NOMO-1 treated with DMSO at 0.1 percent for 48 hours (cell line): Measurements from ENCODE around the gene MAPK8IP1.

ENCODE experiments used
- DNase-seq: peaks from one replicate; lab custom pipeline; 2025; ENCODE audit not compliant: unreplicated experiment; lab: John Stamatoyannopoulos, UW

MAPK8IP1 gene

DNA sequence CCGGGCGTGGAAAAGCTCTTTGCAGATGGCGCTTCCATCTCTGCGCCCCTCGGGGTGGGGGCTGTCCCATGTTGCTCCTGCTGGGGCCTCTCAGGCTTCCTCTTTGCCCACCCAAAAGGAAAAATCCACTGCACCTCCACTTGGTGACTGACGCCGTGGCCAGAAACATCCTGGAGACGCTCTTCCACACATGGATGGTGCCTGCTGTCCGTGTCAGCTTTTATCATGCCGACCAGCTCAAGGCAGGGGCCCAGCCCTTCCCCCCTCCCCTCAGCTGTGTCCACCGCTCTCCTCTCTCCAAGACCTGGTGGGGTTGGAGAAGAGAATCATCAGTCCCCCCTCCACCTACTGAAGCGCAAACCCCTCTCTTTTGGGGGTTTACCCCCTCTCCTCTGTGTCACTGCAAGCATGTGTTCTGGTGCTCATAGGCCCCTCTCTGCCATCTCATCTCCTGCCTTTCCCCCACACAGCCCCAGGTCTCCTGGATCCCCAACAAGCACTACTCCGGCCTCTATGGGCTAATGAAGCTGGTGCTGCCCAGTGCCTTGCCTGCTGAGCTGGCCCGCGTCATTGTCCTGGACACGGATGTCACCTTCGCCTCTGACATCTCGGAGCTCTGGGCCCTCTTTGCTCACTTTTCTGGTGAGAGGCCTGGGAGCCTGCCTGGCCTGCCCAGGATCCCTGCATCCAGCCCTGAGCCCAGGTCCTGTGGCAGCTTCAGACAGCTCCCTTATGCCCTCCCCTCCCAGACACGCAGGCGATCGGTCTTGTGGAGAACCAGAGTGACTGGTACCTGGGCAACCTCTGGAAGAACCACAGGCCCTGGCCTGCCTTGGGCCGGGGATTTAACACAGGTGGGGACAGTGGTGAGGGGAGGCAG lies 38.8 kb downstream of the MAPK8IP1 start:
- no peak for DNase-seq

DNA sequence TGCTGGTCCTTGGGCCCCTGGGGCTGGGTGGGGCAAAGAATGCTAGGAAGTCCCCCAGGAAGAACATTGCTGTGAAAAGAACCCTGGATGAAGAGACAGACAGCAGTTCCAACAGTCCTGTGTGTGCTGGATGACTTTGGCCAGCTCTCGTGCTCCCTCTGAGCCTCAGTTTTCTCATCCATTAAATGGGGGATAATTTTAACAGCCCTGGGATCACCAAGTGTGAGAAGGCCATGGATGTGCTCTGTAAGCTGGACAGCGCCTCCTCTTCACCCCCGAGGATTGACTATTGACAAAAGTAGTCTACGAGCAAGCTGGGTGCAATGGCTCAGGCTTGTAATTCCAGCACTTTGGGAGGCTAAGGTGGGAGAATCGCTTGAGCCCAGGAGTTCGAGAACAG lies 39.5 kb downstream of the MAPK8IP1 start:
- DNase-seq, result no peak

DNA sequence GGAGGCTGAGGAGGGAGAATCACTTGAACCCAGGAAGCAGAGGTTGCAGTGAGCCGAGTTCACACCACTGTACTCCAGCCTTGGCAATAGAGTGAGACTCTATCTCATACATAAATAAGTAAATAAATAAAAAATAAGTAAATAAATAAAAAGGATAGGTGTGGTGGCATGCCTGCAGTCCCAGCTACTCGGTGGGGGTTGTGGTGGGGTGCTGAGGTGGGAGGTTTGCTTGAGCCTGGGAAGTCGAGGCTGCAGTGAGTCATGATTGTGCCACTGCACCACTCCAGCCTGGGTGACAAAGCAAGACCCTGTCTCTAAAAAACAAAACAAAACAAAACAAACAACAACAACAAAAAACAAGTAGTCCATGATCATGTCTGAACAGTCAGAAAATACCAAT lies 40.1 kb downstream of the MAPK8IP1 start:
- DNase-seq, result no peak

DNA sequence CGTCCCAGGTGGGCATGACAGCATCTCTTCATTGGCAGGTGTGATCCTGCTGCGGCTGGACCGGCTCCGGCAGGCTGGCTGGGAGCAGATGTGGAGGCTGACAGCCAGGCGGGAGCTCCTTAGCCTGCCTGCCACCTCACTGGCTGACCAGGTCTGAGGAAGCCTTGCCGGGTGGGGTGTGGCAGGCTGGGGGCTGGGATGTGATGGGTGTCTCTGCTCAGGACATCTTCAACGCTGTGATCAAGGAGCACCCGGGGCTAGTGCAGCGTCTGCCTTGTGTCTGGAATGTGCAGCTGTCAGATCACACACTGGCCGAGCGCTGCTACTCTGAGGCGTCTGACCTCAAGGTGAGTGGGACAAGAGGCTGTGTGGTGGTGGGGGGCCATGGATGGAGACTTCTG lies 40.5 kb downstream of the MAPK8IP1 start:
- no peak for DNase-seq

DNA sequence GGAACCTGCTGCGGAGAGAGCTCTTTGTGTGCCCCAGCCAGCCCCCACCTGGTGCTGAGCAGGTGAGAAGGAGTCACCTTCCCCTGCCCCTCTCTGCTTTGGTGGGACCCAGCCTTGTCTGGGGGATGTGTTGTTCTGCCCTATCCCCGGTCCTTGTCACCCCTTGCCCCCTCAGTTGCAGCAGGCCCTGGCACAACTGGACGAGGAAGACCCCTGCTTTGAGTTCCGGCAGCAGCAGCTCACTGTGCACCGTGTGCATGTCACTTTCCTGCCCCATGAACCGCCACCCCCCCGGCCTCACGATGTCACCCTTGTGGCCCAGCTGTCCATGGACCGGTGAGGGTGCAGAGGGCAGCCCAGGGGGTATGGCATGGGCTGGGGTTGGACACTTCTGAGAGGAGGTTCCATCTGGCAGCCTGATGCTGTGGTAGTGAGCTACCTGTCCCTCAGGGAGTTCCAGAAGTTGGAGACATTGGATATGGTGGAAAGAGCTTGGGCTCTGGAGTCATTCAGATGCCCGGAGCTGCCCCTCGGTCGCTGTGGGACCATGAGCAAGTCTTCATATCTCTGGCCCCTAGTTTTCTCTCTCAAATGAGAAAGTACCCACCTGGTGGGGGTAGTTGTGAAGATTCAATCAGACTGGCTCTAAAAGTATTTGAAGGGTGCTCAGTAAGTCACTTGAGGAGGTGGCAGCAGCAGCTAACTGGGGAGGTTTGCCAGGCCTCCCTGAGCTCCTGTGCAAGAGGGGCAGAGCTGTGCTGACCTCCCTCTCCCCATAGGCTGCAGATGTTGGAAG lies 41.3 kb downstream of the MAPK8IP1 start:
- DNase-seq, result no peak

DNA sequence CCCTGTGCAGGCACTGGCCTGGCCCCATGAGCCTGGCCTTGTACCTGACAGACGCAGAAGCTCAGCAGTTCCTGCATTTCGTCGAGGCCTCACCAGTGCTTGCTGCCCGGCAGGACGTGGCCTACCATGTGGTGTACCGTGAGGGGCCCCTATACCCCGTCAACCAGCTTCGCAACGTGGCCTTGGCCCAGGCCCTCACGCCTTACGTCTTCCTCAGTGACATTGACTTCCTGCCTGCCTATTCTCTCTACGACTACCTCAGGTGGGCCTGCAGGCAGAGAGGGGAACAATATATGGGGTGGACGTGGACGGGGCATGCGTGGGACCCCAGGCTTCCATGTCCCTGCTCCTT lies 41.9 kb downstream of the MAPK8IP1 start:
- DNase-seq, result no peak

DNA sequence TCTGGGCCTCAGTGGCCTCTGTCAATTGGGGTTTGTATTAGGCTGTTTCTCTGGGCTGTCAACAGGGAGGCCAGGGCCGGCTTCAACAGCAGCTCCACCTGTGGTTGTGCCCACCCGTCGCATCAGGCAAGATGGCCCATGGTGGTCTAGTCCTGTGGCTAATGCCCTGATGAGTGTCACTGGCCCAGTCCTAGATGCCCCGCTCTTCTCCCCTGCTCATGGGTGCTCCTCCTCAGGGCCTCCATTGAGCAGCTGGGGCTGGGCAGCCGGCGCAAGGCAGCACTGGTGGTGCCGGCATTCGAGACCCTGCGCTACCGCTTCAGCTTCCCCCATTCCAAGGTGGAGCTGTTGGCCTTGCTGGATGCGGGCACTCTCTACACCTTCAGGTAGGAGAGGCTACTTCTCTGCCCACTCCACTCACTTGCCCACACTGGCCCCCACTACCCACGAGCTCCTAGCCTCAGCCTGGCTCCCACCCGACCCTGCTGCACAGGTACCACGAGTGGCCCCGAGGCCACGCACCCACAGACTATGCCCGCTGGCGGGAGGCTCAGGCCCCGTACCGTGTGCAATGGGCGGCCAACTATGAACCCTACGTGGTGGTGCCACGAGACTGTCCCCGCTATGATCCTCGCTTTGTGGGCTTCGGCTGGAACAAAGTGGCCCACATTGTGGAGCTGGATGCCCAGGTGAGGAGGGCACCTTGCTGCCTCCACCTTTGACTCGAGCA lies 42.4 kb downstream of the MAPK8IP1 start:
- DNase-seq, result no peak

DNA sequence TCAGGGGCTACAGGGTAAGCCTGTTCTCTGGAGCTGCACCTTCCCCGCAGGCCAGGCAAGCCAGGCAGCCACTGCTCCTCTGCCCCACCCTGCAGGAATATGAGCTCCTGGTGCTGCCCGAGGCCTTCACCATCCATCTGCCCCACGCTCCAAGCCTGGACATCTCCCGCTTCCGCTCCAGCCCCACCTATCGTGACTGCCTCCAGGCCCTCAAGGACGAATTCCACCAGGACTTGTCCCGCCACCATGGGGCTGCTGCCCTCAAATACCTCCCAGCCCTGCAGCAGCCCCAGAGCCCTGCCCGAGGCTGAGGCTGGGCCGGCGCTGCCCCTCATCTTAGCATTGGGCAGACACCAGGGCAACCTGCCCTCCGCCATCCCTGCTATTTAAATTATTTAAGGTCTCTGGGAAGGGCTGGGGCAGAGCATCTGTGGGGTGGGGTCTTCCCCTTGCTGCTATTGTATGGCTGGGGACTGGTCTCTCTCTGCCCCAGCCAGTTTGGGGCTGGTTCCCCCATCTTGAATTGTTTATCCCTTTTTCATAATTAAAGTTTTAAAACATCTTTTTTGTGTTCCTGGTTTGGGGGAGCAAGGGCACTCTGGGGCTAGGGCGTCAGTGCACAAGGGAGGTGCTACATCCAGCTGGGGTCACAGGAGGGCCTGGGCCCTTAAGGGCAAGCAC lies 43.2 kb downstream of the MAPK8IP1 start:
- no peak for DNase-seq

DNA sequence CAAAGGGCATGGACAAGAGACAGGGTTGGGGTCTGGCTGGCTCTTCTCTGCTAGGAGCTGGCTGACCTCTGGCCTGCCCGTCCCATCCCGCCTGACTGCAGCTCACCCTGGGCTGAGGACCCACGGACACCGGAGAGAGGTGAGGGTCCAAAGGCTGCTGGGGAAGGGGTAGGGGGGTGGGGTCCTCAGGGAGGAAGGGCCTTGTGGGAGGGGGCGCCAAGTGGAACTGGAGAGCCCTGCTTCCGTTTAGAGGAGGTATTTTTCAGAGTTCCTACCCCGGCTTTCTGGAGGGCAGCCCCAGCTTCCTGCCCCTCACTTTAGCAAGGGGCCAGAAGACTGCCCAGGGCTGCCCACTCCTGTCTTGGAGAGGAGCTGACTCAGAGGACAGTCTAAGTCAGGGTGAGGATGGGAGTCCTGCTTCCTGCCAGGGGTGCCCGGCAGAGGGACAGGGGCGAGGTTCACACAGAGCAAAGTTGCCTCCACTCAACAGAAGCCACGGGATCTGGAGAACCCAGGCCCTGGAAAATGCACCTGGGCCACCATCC lies 44.1 kb downstream of the MAPK8IP1 start:
- DNase-seq, result no peak

DNA sequence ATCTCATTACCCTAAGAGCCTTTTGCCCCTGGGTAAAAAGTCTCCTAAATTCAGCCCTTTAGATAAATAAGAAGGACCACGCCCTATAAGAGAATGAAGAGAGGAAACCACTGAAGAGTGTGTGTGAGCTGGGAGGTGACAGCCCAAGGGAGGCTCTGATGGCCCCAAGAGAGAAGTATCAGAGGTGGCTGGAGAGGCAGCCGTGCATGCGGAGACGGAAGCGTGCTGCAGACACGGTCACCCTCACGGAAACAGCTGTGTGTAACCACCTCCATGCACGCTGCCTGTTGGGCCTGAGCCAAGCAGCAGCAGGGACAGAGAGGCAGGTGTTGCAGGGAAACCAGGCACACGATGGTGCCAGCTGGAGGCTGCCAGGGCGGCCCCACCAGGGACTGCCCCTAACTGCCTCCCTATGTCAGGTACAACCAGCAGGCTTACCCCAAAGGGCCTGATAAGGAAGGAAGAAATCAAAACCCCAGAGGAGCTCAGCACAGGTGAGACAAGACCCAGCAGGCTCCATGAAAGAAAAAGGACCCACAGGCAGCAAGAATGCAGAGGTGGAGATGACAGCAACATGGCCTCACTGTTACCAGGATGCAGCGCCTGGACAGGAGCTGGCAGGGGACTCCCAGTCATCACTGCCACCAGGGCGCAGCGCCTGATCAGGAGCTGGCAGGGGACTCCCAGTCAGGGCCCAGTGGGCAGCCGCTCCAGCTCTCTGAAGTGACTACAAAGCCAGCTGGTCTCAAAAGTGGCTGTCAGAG lies 44.8 kb downstream of the MAPK8IP1 start:
- peak; percentile 79 for DNase-seq

DNA sequence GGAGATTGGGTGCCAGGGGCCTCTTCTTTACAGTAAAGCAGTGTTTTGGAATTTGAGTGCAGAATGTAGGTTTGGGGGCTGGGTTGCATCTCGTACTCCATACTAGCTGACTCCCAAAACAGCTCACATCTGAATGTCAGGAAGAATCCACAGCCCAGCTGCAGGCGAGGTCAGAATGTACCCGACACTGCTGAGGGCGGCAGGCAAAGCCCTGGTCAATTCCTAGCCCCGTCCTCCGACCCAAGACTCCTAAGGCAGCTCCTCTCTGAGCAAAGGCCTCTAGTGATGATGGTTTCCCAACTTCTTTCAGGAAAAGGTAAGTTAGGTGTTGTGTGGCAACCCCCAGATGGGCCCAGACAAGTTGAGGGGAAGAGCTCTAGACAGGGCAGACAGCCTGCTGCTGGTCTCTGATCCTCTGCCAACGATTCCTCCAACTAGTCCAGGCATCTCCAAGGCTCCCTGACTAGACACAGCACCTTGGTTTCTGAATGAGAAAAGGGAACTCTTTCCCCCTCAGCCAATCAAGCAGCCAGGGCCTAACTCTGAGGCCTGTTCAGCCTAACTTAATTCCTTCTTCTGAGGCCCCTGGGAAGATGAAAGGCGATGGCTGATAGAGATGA lies 45.6 kb downstream of the MAPK8IP1 start:
- no peak for DNase-seq

DNA sequence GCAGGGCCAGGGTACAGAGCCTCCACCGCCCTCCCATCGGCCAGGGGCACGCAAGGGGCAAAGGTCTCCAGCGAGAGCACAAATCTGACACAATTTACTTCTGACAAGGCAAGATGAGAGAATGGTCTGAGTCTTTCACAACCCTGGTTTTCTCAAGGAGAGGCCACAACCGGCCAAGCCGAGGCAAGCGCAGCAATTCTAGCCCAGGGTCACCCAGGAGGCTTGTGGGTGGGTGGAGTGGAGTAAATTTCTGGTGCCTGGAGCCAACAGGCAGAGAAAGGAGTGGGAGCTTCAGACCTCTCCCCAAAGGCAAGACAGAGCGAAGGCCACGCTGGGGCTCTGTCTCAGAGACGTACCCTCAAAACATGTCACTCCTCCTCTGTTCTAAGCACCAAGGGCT lies 46.3 kb downstream of the MAPK8IP1 start:
- peak; percentile 30 for DNase-seq

DNA sequence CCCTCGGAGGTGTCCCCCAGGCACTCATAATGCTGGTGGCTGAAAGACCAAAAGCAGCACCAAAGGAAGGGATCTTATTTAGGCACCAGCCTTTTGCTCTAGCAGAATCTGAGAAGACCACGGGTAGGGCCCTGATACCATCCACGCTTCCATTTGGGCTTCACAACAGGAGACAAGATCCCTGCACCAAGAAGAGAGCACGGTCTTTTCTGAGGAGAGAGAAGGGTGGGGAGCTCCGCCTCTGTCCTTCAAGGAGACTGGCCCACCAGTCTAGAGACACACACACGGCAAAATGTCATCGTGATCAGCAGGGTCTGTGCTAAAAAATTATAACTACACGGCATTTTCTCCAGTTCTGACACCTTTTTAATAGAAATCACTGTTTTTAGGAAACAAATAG lies 46.8 kb downstream of the MAPK8IP1 start:
- no peak for DNase-seq

DNA sequence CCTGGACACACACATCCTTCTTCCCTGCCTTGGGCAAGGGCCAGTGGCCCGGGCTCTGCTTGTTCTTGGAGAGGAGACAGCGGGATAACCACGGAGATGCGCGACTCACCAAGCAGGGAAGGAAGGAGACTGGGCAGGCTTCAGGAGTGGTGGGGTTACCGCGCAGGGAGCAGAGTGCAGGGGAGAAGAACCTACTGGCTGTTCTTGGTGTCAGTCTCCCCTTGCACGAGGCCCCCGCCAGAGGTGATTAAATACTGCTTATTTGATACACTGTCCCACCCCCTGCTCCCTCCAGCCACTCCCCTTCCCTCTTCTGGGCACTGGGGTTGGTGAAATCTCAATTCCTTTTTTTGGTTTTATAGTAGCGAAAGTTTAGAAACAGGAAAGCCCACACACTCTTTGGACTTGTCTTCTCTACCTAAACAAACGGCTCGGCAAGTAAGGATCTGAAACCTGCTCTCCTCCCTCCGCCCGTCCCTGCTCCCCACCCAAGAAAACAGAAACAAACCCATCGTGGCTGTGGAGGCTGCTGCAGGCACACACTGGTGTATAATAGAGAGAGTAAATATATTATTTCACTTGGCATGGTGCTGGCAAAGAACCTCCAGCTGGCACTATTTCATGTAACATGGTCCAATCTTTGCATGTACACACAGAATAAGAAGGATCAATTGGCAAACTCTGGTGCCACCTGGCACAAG lies 47.8 kb downstream of the MAPK8IP1 start:
- peak; percentile 95 for DNase-seq

DNA sequence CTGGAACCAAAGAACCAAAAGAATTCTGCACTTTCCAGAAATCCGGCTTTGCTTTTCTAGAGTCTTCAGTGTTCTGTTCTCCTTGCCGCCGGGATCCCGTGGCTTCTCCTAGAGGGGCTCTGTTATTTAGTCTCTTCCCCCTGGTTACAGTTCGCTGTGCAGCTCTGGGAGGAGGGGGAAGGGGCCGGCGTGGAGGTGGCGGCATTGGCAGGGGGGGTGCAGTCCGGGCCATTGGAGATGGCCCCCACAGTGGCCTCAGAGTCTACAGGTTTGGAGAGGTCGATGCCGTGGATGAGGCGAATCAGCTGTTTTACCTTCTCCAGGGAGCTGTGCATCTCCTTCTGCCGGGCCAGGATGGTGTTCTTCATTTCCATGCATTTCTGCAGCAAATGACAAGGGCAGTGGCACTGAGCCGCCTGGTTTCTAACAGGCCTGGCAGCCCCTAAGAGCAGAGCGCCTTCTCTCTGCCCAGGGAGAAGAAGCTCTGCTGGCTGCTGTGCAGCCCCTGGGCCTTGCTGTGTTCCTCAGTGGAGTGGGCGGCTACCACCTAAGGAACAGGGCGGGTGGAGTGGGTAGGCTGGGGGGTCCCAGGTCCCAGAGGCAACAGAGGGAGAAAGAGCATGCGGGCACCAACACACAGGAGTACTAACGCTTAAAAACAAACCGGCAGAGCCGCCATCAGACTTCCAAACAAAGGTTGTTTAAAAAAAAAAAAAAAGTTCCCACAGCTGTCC lies 48.6 kb downstream of the MAPK8IP1 start:
- DNase-seq, result no peak

DNA sequence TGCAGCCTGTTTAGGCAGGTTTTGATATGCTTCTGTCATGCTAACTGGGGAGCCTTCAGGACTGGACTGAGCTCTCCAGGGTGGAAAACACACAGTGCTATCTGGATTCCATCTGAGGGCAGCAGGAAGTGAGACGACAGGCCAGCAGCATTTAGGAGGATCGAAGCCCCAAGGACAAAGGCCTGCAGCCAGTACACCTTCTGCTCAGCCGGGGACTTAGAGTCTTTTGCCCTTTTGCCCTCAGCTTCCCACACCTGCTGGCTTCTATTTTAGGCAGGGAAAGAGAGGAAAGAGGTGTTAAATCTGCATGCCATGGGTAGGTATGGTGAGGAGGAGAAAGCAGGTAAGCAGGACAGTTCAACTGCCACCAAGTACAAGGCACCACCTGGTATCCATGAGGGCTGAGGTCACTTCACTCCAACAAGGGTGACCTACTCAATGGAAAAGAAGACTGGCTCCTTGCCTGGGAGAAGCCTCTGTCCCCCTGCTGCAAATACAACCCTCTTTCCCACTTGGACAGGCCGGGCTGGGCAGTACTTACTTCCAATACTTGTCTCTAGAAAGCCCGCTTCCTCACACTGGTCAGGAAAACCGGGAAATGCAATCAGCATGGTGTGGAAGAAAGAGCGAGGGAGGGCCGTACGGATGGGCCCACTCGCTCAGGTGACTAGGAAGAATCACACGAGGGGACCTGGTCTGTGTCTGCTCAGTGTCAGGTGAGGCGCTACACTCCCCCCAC lies 49.3 kb downstream of the MAPK8IP1 start:
- no peak for DNase-seq

DNA sequence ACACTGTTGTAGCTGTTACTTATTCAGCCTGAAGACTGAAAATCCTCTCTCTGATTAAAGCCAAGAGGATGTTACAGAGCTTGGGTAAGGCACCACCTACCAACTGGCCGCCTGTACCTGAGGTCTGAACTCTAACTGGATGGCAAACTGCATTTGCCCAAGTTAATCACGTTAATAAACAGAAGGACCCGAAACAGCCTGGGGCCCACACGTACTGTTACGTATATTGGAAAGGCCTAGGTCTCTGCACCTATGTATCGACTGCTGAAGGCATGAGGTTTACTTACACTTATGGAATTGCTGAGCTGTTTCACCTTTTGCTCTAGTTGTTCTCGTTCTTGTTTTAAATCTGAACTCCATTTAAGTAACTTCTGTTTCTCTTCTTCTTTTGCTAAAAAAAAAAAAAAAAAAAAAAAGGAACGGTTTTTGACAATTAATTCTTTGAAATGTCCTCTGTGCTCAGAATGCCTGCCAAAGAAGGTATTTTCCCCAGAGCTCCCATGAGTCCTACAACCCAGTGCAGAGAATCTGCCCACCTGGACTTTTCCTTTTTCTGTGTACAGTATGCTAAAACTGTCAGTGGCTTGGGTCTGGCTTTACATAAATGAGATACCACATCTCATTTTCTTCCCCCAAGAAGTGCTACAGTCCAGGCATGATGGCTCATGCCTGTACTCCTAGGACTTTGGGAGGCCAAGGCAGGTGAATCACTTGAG lies 50.1 kb downstream of the MAPK8IP1 start:
- peak; percentile 37 for DNase-seq
